Effector CD4-positive, alpha-beta T cell (primary cell): ENCODE measurements around the gene LRFN3.
"Not testable (repeated sequence)": the region's sequence is repeated elsewhere in the genome, so short reads cannot be mapped to it uniquely, and the experiment has no call there.

ENCODE experiments used
- DNase-seq: peaks from one replicate; pipeline ENCODE4 v3.0.0-alpha.2; 2020
- total RNA-seq: gene quantifications from one replicate; lab custom pipeline; 2026; lab: John Stamatoyannopoulos, UW

LRFN3 gene
- 9.6 reads per million, percentile 31 among the genes with 10 or more reads in this experiment for total RNA-seq

- DNase-seq: no peak
Observed at GRCh38 chr19:35935911-35936737, at the start of gene LRFN3. Gene LRFN3 (plus strand): TSS chr19:35936374. CDS start chr19:35939426, 3,052 bp downstream.

GRCh38 chr19:35887197-35887596 lies 49.0 kb upstream of the LRFN3 start:
- no peak for DNase-seq

GRCh38 chr19:35888398-35888797 lies 47.8 kb upstream of the LRFN3 start:
- no peak for DNase-seq

GRCh38 chr19:35889370-35890112 lies 46.6 kb upstream of the LRFN3 start:
- no peak for DNase-seq

- no peak for DNase-seq
Observed at GRCh38 chr19:35890113-35890650, 46.0 kb upstream of the LRFN3 start.

- DNase-seq: not testable (repeated sequence)
Observed at GRCh38 chr19:35891819-35892218, 44.4 kb upstream of the LRFN3 start.

GRCh38 chr19:35894342-35894741 lies 41.8 kb upstream of the LRFN3 start:
- DNase-seq: no peak

GRCh38 chr19:35895911-35896642 lies 40.1 kb upstream of the LRFN3 start:
- no peak for DNase-seq

GRCh38 chr19:35896643-35897040 lies 39.5 kb upstream of the LRFN3 start:
- no peak for DNase-seq

- no peak for DNase-seq
Observed at GRCh38 chr19:35897706-35898451, 38.3 kb upstream of the LRFN3 start.

- DNase-seq: no peak
Observed at GRCh38 chr19:35898499-35898809, 37.7 kb upstream of the LRFN3 start.

- DNase-seq: peak; percentile 83
Observed at GRCh38 chr19:35899547-35900214, 36.5 kb upstream of the LRFN3 start.

- no peak for DNase-seq
Observed at GRCh38 chr19:35901055-35901644, 35.0 kb upstream of the LRFN3 start.

GRCh38 chr19:35901854-35902661 lies 34.1 kb upstream of the LRFN3 start, which contains the start of gene HCST:
Gene HCST (plus strand): TSS chr19:35902529. CDS start chr19:35902594, 65 bp downstream.
- DNase-seq: peak; percentile 39

GRCh38 chr19:35902870-35903475 lies 33.2 kb upstream of the LRFN3 start:
- DNase-seq: no peak

- peak; percentile 80 for DNase-seq
Observed at GRCh38 chr19:35903550-35904179, 32.5 kb upstream of the LRFN3 start.

GRCh38 chr19:35904311-35905068 lies 31.7 kb upstream of the LRFN3 start:
- no peak for DNase-seq

GRCh38 chr19:35905178-35905727 lies 30.9 kb upstream of the LRFN3 start:
- no peak for DNase-seq
